ENCODE data around the gene AOAH. TPM values are rescaled to one million over a fixed set of nuclear protein-coding genes. Genes with fewer than 3 reads are reported as not detected.

AOAH gene
- total and polyA plus RNA-seq, 9 of the 15 experiments (the other 6 are each of a cell fraction or from before 2014, with no cell fraction given): not detected

DNA sequence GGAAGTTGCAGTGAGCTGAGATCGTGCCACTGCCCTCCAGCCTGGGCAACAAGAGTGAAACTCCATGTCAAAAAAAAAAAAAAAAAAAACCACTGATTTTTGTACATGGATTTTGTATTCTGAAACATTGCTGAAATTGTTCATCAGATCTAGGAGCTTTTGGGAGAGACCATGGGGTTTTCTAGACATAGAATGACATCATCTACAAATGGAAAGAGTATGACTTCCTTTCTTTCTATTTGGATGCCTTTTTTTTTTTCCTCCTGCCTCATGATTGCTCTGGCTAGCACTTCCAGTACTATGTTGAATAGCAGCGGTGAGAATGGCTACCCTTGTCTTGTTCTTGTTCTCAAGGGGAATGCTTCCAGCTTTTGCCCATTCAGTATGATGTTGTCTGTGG lies 245.5 kb downstream of the AOAH start:
- Histone ChIP-seq H2AFZ (ENCODE audit: low read depth, low read length) (no peak overlapping the region), H3K27me3 (ENCODE audit: control insufficient read depth in 2 of 2, insufficient read depth in 2 of 2, low read length in 2 of 2) (peaks cover 0 to 12% of the 10 kb centered on the region in 2 experiments; a peak in 2 of 5 replicates), H4K20me1 (replicated peaks; ENCODE audit: control insufficient read depth, insufficient read depth, low read length) (0 out of 2 replicates have a peak, but pooled peaks cover 6% of the 10 kb centered on the region), H3K4me1 (replicated peaks in 1 of 2; ENCODE audit: control insufficient read depth in 2 of 2, insufficient read depth in 2 of 2, low read length in 2 of 2) (peaks cover 6 to 9% of the 10 kb centered on the region in 2 experiments; a peak in 3 of 5 replicates), H3K9me1 (ENCODE audit: control insufficient read depth, insufficient read depth, low read length) (no peaks in the 10 kb centered on the region), H3K4me3 (no peak overlapping the region), H3K4me2 (ENCODE audit: insufficient read depth, low read length) (no peak overlapping the region), H3K36me3 (ENCODE audit: control insufficient read depth, insufficient read depth, low read length) (no peaks in the 10 kb centered on the region), H3K9ac (ENCODE audit: insufficient read depth in 1 of 2, low read depth in 2 of 2, low read length in 2 of 2) (no peak overlapping the region), H3K9me3 (replicated peaks; ENCODE audit: control insufficient read depth, insufficient read depth, low read depth, low read length) (no peaks in the 10 kb centered on the region), H3K79me2 (ENCODE audit: control insufficient read depth, insufficient read depth, low read length) (no peaks in the 10 kb centered on the region), H3K27ac (ENCODE audit: extremely low read depth, low read depth, low read length) (no peak overlapping the region)
- no peak for ATAC-seq
- no peak for FAIRE-seq
- BruUV-seq (replicated peaks): no TSS peak
- in situ Hi-C loops (cut with MboI) (loop anchor here (10.0 kb wide), 1 partner anchor 726 kb away; no protein-coding TSS in a partner anchor), intact Hi-C loops (cut with micrococcal nuclease) (no loop called here)
- CTCF ChIA-PET (ENCODE audit: low intra/inter-chr PET ratio): no interaction called here
- DNase-seq (ENCODE audit: extremely low read depth in 1 of 4, low spot score in 3 of 4): no peak
- POLR2A ChIA-PET: interaction anchor here (0.6 to 1.2 kb wide), 2 partner anchors 9 to 1472 kb away, joined by 3 to 4 read pairs; no protein-coding TSS in a partner anchor
- WGBS (ENCODE audit: insufficient coverage, low coverage, missing lambda C conversion rate): 8% methylated on average over 2 of the region's 2 CpGs
- TF ChIP-seq MXI1 (IDR thresholded peaks at IDR 0.05; ENCODE audit: low read depth, low read length) (no peak), CCAR2 (IDR thresholded peaks at IDR 0.05; ENCODE audit: low read depth, low read length) (no peak), ZNF347 (CRISPR knock-in tag; IDR thresholded peaks at IDR 0.05; ENCODE audit: low read depth) (no peak), CREM (IDR thresholded peaks at IDR 0.05; ENCODE audit: low read depth) (no peak), RUNX1 (IDR thresholded peaks at IDR 0.05; ENCODE audit: low read depth) (no peak), STAT5A (IDR thresholded peaks at IDR 0.05; ENCODE audit: borderline replicate concordance, low read length) (no peak), MCM2 (IDR thresholded peaks at IDR 0.05; ENCODE audit: low read depth) (no peak), XRCC3 (IDR thresholded peaks at IDR 0.05) (no peak)
- TF ChIP-seq, protein P1, sequence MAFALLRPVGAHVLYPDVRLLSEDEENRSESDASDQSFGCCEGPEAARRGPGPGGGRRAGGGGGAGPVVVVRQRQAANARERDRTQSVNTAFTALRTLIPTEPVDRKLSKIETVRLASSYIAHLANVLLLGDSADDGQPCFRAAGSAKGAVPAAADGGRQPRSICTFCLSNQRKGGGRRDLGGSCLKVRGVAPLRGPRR (CRISPR knock-in tag; IDR thresholded peaks at IDR 0.05): no peak
- TF ChIP-seq, protein P2, sequence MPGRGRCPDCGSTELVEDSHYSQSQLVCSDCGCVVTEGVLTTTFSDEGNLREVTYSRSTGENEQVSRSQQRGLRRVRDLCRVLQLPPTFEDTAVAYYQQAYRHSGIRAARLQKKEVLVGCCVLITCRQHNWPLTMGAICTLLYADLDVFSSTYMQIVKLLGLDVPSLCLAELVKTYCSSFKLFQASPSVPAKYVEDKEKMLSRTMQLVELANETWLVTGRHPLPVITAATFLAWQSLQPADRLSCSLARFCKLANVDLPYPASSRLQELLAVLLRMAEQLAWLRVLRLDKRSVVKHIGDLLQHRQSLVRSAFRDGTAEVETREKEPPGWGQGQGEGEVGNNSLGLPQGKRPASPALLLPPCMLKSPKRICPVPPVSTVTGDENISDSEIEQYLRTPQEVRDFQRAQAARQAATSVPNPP (IDR thresholded peaks at IDR 0.05; ENCODE audit: borderline replicate concordance, insufficient read depth, insufficient read length): no peak
